Loucy (cell line): ENCODE measurements around the gene TTLL9.

Experiments
- H2AFZ ChIP-seq: fragments of 200-600 bp; sonication (generic); 2 replicates; pipeline ENCODE4 v1.6.0; 2016; ENCODE audit warnings: antibody characterized with exemption, mild to moderate bottlenecking, low read length, moderate library complexity
- H3F3A ChIP-seq: fragments of 200-600 bp; 2 replicates; pipeline ENCODE4 v1.6.0; 2016; ENCODE audit warnings: antibody characterized with exemption, low read depth, mild to moderate bottlenecking
- H3K27me3 ChIP-seq: fragments of 200-600 bp; sonication (generic); 2 replicates; pipeline ENCODE4 v1.6.1; 2014; ENCODE audit warnings: low read length, mild to moderate bottlenecking; ENCODE audit not compliant: insufficient read depth, poor library complexity, severe bottlenecking
- H3K36me3 ChIP-seq: fragments of 200-600 bp; sonication (generic); 2 replicates; pipeline ENCODE4 v1.6.1; 2016; ENCODE audit warnings: low read length; ENCODE audit not compliant: insufficient read depth
- H3K4me1 ChIP-seq: fragments of 200-600 bp; sonication (generic); 2 replicates; pipeline ENCODE4 v1.5.1; 2014; ENCODE audit warnings: low read length, mild to moderate bottlenecking; ENCODE audit not compliant: insufficient read depth, poor library complexity, severe bottlenecking
- H3K4me2 ChIP-seq: fragments of 200-600 bp; sonication (generic); 2 replicates; pipeline ENCODE4 v1.6.0; 2014; ENCODE audit warnings: antibody characterized with exemption, low read length, low read depth, mild to moderate bottlenecking; ENCODE audit not compliant: poor library complexity, severe bottlenecking
- H3K4me3 ChIP-seq: fragments of 200-600 bp; sonication (generic); 2 replicates; pipeline ENCODE4 v1.5.1; 2014; ENCODE audit warnings: low read length, mild to moderate bottlenecking, mixed read lengths; ENCODE audit not compliant: poor library complexity, severe bottlenecking
- H3K79me2 ChIP-seq: fragments of 200-600 bp; sonication (generic); 2 replicates; pipeline ENCODE4 v1.6.1; 2014; ENCODE audit warnings: low read length; ENCODE audit not compliant: insufficient read depth
- H3K9ac ChIP-seq: fragments of 200-600 bp; sonication (generic); 2 replicates; pipeline ENCODE4 v1.6.0; 2014; ENCODE audit warnings: mild to moderate bottlenecking, low read depth, low read length, moderate library complexity; ENCODE audit not compliant: poor library complexity, severe bottlenecking
- H3K9me2 ChIP-seq: fragments of 200-600 bp; sonication (generic); replicated peaks from 2 replicates; pipeline ENCODE4 v1.6.1; 2016; ENCODE audit warnings: low read depth, low read length, mixed read lengths
- H3K9me3 ChIP-seq: fragments of 200-600 bp; sonication (generic); 2 replicates; pipeline ENCODE4 v1.6.1; 2014; ENCODE audit warnings: mild to moderate bottlenecking, antibody characterized with exemption, low read length, low read depth; ENCODE audit not compliant: insufficient read depth
- H4K20me1 ChIP-seq: fragments of 200-600 bp; sonication (generic); 2 replicates; pipeline ENCODE4 v1.6.0; 2014; ENCODE audit warnings: antibody characterized with exemption, low read length, mild to moderate bottlenecking; ENCODE audit not compliant: insufficient read depth, poor library complexity, severe bottlenecking
- EZH2phosphoT487 ChIP-seq: fragments of 200-600 bp; IDR thresholded peaks from 2 replicates; pipeline ENCODE4 v1.6.1; 2018; ENCODE audit warnings: antibody characterized with exemption, mild to moderate bottlenecking, moderate library complexity, borderline replicate concordance
- TF ChIP-seq, protein P1 (sequence below): fragments of 200-600 bp; sonication (generic); conservative IDR thresholded peaks from 2 replicates; pipeline ENCODE4 v1.5.1; 2014; ENCODE audit warnings: mild to moderate bottlenecking, antibody characterized with exemption, low read length

TTLL9 gene

DNA sequence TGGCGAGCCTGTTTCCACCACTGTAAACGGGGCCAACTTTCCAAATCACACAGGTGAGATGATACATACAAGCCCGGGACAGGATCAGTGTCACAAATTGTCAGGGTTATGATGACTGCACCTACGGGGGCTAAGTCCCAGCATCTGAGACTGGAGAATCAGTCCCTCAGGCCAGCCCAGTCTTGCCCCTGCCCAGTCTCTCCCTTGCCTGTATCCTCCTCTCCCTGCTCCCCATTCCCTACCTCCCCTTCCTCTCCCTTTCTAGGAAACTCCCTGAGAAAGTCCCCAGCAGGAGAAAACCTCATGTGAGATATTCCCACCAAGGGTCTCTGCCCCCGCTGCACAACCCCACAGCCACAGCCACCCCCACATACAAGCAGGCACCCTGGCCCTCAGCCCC is 26.6 kb upstream of the TTLL9 start:
- Histone ChIP-seq H3F3A (no peaks in the 10 kb centered on the region), H3K9me2 (no peaks in the 10 kb centered on the region), H3K4me1 (peaks cover 35% of the 10 kb centered on the region), H2AFZ (no peak overlapping the region), H3K79me2 (no peaks in the 10 kb centered on the region), H3K27me3 (no peaks in the 10 kb centered on the region), H3K9me3 (no peaks in the 10 kb centered on the region), H3K9ac (no peak overlapping the region), H4K20me1 (no peaks in the 10 kb centered on the region), H3K4me2 (no peak overlapping the region), H3K36me3 (no peaks in the 10 kb centered on the region), H3K4me3 (no peak overlapping the region)
- no peak for TF ChIP-seq EZH2phosphoT487
- TF ChIP-seq, protein P1, sequence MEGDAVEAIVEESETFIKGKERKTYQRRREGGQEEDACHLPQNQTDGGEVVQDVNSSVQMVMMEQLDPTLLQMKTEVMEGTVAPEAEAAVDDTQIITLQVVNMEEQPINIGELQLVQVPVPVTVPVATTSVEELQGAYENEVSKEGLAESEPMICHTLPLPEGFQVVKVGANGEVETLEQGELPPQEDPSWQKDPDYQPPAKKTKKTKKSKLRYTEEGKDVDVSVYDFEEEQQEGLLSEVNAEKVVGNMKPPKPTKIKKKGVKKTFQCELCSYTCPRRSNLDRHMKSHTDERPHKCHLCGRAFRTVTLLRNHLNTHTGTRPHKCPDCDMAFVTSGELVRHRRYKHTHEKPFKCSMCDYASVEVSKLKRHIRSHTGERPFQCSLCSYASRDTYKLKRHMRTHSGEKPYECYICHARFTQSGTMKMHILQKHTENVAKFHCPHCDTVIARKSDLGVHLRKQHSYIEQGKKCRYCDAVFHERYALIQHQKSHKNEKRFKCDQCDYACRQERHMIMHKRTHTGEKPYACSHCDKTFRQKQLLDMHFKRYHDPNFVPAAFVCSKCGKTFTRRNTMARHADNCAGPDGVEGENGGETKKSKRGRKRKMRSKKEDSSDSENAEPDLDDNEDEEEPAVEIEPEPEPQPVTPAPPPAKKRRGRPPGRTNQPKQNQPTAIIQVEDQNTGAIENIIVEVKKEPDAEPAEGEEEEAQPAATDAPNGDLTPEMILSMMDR = no peak

DNA sequence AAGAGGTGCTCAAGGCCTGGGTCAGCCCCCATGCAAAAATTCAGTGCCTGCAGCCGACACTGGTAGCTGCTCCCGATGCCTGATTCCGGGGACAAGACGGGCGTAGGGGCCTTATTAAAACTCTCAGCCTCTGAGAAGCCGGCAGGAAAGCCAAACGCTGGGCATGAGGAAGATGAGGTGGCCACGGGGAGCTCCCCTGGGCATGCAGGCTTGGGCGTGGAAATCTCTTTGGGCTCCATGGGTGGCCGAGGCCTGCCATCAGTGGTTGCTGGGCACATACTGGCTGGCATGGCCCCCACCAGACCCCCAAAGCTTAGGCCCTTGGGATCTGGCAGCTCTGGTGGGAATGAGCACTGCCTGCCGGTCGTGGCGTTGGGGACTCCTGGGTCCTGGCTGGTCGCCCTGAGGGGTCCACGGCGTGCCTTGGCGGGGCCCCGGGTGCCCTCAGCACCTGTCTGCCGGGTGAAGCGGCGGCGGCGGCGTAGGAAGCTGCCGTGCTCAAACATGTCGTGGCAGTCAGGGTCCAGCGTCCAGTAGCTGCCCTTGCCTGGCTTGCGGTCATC is 25.6 kb upstream of the TTLL9 start:
- H3K4me3 ChIP-seq = no peak overlapping the region
- TF ChIP-seq, protein P1 = no peak
- H2AFZ ChIP-seq = no peak overlapping the region
- no peaks in the 10 kb centered on the region for H3K9me2 ChIP-seq
- H3K36me3 ChIP-seq = no peaks in the 10 kb centered on the region
- no peak overlapping the region for H3K9ac ChIP-seq
- H3K4me1 ChIP-seq = peaks cover 35% of the 10 kb centered on the region
- no peaks in the 10 kb centered on the region for H3F3A ChIP-seq
- no peaks in the 10 kb centered on the region for H4K20me1 ChIP-seq
- no peaks in the 10 kb centered on the region for H3K9me3 ChIP-seq
- H3K27me3 ChIP-seq = no peaks in the 10 kb centered on the region
- no peak overlapping the region for H3K4me2 ChIP-seq
- H3K79me2 ChIP-seq = no peaks in the 10 kb centered on the region

DNA sequence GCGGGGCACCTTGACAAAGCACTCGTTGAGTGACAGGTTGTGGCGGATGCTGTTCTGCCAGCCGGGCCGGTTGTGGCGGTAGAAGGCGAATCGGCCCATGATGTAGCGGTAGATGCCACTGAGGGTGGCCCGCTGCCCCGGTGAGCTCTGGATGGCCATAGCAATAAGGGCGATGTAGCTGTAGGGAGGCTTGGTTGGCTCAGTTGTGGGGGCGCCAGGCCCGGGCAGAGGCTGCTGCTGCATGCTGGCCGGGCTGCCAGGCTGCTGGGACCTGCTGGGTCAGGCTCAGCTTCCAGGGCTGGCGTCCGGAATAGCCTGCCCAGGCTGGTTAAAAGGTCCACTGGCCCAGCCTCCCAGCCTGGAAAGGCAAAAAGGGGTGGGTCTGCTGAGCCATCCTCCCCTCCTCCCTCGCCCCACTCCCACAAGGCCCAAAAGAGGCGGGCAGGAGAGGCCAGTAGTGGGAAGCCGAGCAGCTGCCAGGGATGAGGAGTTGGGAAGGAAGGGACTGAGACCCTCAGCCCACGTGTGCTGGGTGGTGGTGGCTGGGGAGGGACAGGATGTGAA is 25.1 kb upstream of the TTLL9 start, which contains the start of gene FOXS1:
Gene FOXS1 (minus strand): TSS at position 305 of the 564 bp plus-strand sequence. CDS start 62 bp downstream, at position 243.
- Histone ChIP-seq H3K4me1 (peaks cover 35% of the 10 kb centered on the region), H4K20me1 (no peaks in the 10 kb centered on the region), H3K27me3 (no peaks in the 10 kb centered on the region), H3K79me2 (no peaks in the 10 kb centered on the region), H2AFZ (no peak within 1 kb of the TSS), H3K9me2 (no peaks in the 10 kb centered on the region), H3F3A (no peaks in the 10 kb centered on the region), H3K4me2 (no peak within 1 kb of the TSS), H3K9me3 (no peaks in the 10 kb centered on the region), H3K9ac (no peak within 1 kb of the TSS), H3K36me3 (no peaks in the 10 kb centered on the region), H3K4me3 (no peak within 1 kb of the TSS)
- TF ChIP-seq, protein P1 = no peak
- no peak for TF ChIP-seq EZH2phosphoT487
